H1 (cell line): ENCODE data around the gene TMEM176B. TPM values are rescaled to one million over a fixed set of nuclear protein-coding genes. Genes with fewer than 3 reads are reported as not detected.
A peak's percentile ranks its signal among the peaks of the same experiment; 100 is the strongest.

Source experiments
- CTCF ChIA-PET: fragments of 300-600 bp; sonication (Branson Sonifier 250); formaldehyde crosslinking; loops from one replicate; lab custom pipeline; 2021; ENCODE audit not compliant: partially characterized antibody; lab: Charles Lee
- POLR2A ChIA-PET: fragments of 300-600 bp; sonication (Branson Sonifier 250); formaldehyde crosslinking; loops from one replicate; lab custom pipeline; 2021; ENCODE audit warnings: inconsistent platforms; ENCODE audit not compliant: partially characterized antibody; lab: Charles Lee
- DNase-seq, 2 experiments: peaks; one replicate each; pipeline versions ENCODE4 v3.0.0 to v3.0.0-alpha.2; 2010 to 2022; ENCODE audit warnings: low spot score in 2 of 2, low read depth in 1 of 2, mixed read lengths in 1 of 2
- FAIRE-seq: peaks from 2 replicates; lab custom pipeline; 2011; peaks lifted over from hg19 to GRCh38; lab: Jason Lieb, UNC
- H2AFZ ChIP-seq: 2 replicates; pipeline ENCODE4 v1.8.1; 2012; ENCODE audit warnings: low read length, inconsistent platforms
- H2AK5ac ChIP-seq: 2 replicates; pipeline ENCODE4 v1.6.1; 2013; ENCODE audit warnings: low read depth, low read length
- H2BK120ac ChIP-seq: replicated peaks from 2 replicates; pipeline ENCODE3; 2013; ENCODE audit warnings: low read depth, low read length, inconsistent platforms
- H2BK12ac ChIP-seq: 2 replicates; pipeline ENCODE4 v1.6.1; 2013; ENCODE audit warnings: low read depth, low read length
- H2BK15ac ChIP-seq: 2 replicates; pipeline ENCODE4 v1.6.1; 2013; ENCODE audit warnings: low read length
- H2BK20ac ChIP-seq: 2 replicates; pipeline ENCODE4 v1.6.1; 2013; ENCODE audit warnings: low read length
- H2BK5ac ChIP-seq: 2 replicates; pipeline ENCODE4 v1.6.1; 2013; ENCODE audit warnings: low read depth, low read length
- H3K14ac ChIP-seq: 2 replicates; pipeline ENCODE4 v1.6.1; 2013; ENCODE audit warnings: inconsistent platforms; ENCODE audit not compliant: insufficient read length
- H3K18ac ChIP-seq: 2 replicates; pipeline ENCODE4 v1.6.1; 2013; ENCODE audit warnings: low read length; ENCODE audit errors: extremely low read depth
- H3K23ac ChIP-seq: 2 replicates; pipeline ENCODE4 v1.6.1; 2013; ENCODE audit warnings: inconsistent platforms; ENCODE audit not compliant: insufficient read length
- H3K23me2 ChIP-seq: 2 replicates; pipeline ENCODE4 v1.6.1; 2013; ENCODE audit warnings: low read depth, low read length
- H3K27ac ChIP-seq: 2 replicates; pipeline ENCODE4 v1.6.1; 2011; ENCODE audit warnings: low read depth, low read length, inconsistent platforms
- H3K27me3 ChIP-seq, 4 experiments: replicated peaks in 1 of 4; 1 replicate in 1 of 4; 2 replicates in 3 of 4; pipeline versions ENCODE4 v1.6.1 to v1.8.1; 2011 to 2013; ENCODE audit warnings: low read length in 3 of 4, mild to moderate bottlenecking in 3 of 4, inconsistent platforms in 2 of 4, mixed read lengths in 2 of 4, moderate library complexity in 1 of 4; ENCODE audit not compliant: control insufficient read depth in 3 of 4, insufficient read depth in 3 of 4; ENCODE audit errors: extremely low read depth in 1 of 4
- H3K36me3 ChIP-seq, 4 experiments: 2 replicates each; pipeline versions ENCODE4 v1.6.1 to v1.8.1; 2011 to 2013; ENCODE audit warnings: mild to moderate bottlenecking in 4 of 4, low read length in 3 of 4, moderate library complexity in 2 of 4, control low read depth in 1 of 4, inconsistent platforms in 1 of 4; ENCODE audit not compliant: insufficient read depth in 4 of 4, control insufficient read depth in 2 of 4
- H3K4ac ChIP-seq: replicated peaks from 2 replicates; pipeline ENCODE3; 2013; ENCODE audit warnings: low read length, low read depth, mixed read lengths, inconsistent platforms; ENCODE audit not compliant: insufficient read length
- H3K4me1 ChIP-seq, 4 experiments: replicated peaks in 1 of 4; 1 replicate in 1 of 4; 2 replicates in 3 of 4; pipeline versions ENCODE4 v1.6.1 to v1.8.1; 2011 to 2013; ENCODE audit warnings: low read length in 3 of 4, inconsistent platforms in 2 of 4, mixed read lengths in 1 of 4; ENCODE audit not compliant: insufficient read depth in 4 of 4, control insufficient read depth in 3 of 4
- H3K4me2 ChIP-seq, 2 experiments: 2 replicates each; pipeline versions ENCODE4 v1.6.1 to v1.8.1; 2011 to 2013; ENCODE audit warnings: low read depth in 2 of 2, low read length in 2 of 2, control low read depth in 1 of 2, inconsistent platforms in 1 of 2, mild to moderate bottlenecking in 1 of 2; ENCODE audit not compliant: insufficient read depth in 1 of 2
- H3K4me3 ChIP-seq, 4 experiments: fragments of 200-600, 300-600 bp in 1 of 4; sonication (generic), shearing (Covaris generic), sonication (Bioruptor Twin) in 1 of 4; 2 replicates each; pipeline versions ENCODE4 v1.5.1 to v1.8.1; 2011 to 2016; ENCODE audit warnings: low read length in 4 of 4, low read depth in 3 of 4, control low read depth in 2 of 4, inconsistent platforms in 2 of 4, mild to moderate bottlenecking in 2 of 4, mixed read lengths in 1 of 4, moderate library complexity in 1 of 4; ENCODE audit not compliant: insufficient read depth in 2 of 4; ENCODE audit errors: extremely low read depth in 1 of 4
- H3K56ac ChIP-seq: replicated peaks from 2 replicates; pipeline ENCODE3; 2013; ENCODE audit warnings: low read depth, mild to moderate bottlenecking, mixed read lengths, low read length, inconsistent platforms; ENCODE audit not compliant: insufficient read length
- H3K79me1 ChIP-seq: 2 replicates; pipeline ENCODE4 v1.6.1; 2013; ENCODE audit warnings: low read depth, low read length, control low read depth
- H3K79me2 ChIP-seq, 2 experiments: 2 replicates each; pipeline versions ENCODE4 v1.6.1 to v1.8.1; 2012 to 2013; ENCODE audit warnings: low read length in 2 of 2, mild to moderate bottlenecking in 2 of 2, inconsistent platforms in 1 of 2; ENCODE audit not compliant: insufficient read depth in 2 of 2, control insufficient read depth in 1 of 2
- H3K9ac ChIP-seq, 4 experiments: replicated peaks in 1 of 4; 1 replicate in 1 of 4; 2 replicates in 3 of 4; pipeline versions ENCODE4 v1.6.1 to v1.8.1; 2011 to 2013; ENCODE audit warnings: low read depth in 3 of 4, low read length in 3 of 4, control low read depth in 2 of 4, mild to moderate bottlenecking in 2 of 4, moderate library complexity in 2 of 4, inconsistent platforms in 1 of 4; ENCODE audit errors: extremely low read depth in 1 of 4
- H3K9me3 ChIP-seq, 2 experiments: 2 replicates each; pipeline versions ENCODE4 v1.6.1 to v1.8.1; 2012 to 2013; ENCODE audit warnings: mild to moderate bottlenecking in 2 of 2, moderate library complexity in 2 of 2, control low read depth in 1 of 2, inconsistent platforms in 1 of 2, low read depth in 1 of 2, low read length in 1 of 2, mixed read lengths in 1 of 2; ENCODE audit not compliant: insufficient read depth in 2 of 2
- H4K20me1 ChIP-seq, 2 experiments: replicated peaks in 1 of 2; 2 replicates each; pipeline versions ENCODE3 to v1.8.1; 2011 to 2013; ENCODE audit warnings: inconsistent platforms in 2 of 2, low read length in 2 of 2, mild to moderate bottlenecking in 1 of 2; ENCODE audit not compliant: insufficient read depth in 2 of 2, control insufficient read depth in 1 of 2
- H4K5ac ChIP-seq: 2 replicates; pipeline ENCODE4 v1.6.1; 2013; ENCODE audit warnings: low read length, low read depth, mixed read lengths, inconsistent platforms; ENCODE audit not compliant: insufficient read length
- H4K8ac ChIP-seq: 2 replicates; pipeline ENCODE4 v1.8.0; 2013; ENCODE audit warnings: mild to moderate bottlenecking, moderate library complexity, low read length, inconsistent platforms; ENCODE audit not compliant: insufficient read depth; ENCODE audit errors: extremely low read depth
- H4K91ac ChIP-seq: replicated peaks from 2 replicates; pipeline ENCODE3; 2013; ENCODE audit warnings: low read length, mixed read lengths, inconsistent platforms; ENCODE audit not compliant: insufficient read length
- CREB1 ChIP-seq: IDR thresholded peaks from 2 replicates; pipeline ENCODE4 v1.6.1; 2012; ENCODE audit warnings: inconsistent platforms
- FOSL1 ChIP-seq: IDR thresholded peaks from 2 replicates; pipeline ENCODE4 v1.6.1; 2011; ENCODE audit warnings: mild to moderate bottlenecking, low read depth, low read length, moderate library complexity; ENCODE audit not compliant: insufficient read depth
- HDAC6 ChIP-seq: IDR thresholded peaks from one replicate; pipeline ENCODE4 v1.7.1; 2012; ENCODE audit warnings: low read depth, mild to moderate bottlenecking, inconsistent platforms, low read length, moderate library complexity
- JUND ChIP-seq: IDR thresholded peaks from 2 replicates; pipeline ENCODE4 v1.6.1; 2011; ENCODE audit warnings: mild to moderate bottlenecking, improper control_type of control experiment, low read length
- POLR2AphosphoS5 ChIP-seq: IDR thresholded peaks from 2 replicates; pipeline ENCODE4 v1.6.1; 2011; ENCODE audit warnings: low read depth, low read length
- POU5F1 ChIP-seq: IDR thresholded peaks from 2 replicates; pipeline ENCODE4 v1.6.1; 2011; ENCODE audit warnings: low read depth, mild to moderate bottlenecking, low read length, moderate library complexity
- RNF2 ChIP-seq: fragments of 200-900, 300-1000 bp; sonication (generic); IDR thresholded peaks from 2 replicates; pipeline ENCODE4 v1.7.1; 2016; ENCODE audit warnings: borderline replicate concordance, low read depth, mild to moderate bottlenecking, antibody characterized with exemption, low read length; ENCODE audit not compliant: poor library complexity, severe bottlenecking; ENCODE audit errors: missing control alignments
- TEAD4 ChIP-seq: IDR thresholded peaks from 2 replicates; pipeline ENCODE4 v1.6.1; 2012; ENCODE audit warnings: low read depth, low read length, inconsistent platforms, mixed read lengths
- WGBS, 2 experiments: shearing (Covaris generic) in 1 of 2; methylation state at CpG; one replicate each; pipeline versions ENCODE4 v1.1.6 to v1.1.7; 2013 to 2015; ENCODE audit warnings: low lambda C conversion rate in 2 of 2, mixed read lengths in 2 of 2, inconsistent platforms in 1 of 2, low coverage in 1 of 2, missing lambda C conversion rate in 1 of 2; ENCODE audit not compliant: insufficient replicate concordance in 2 of 2, insufficient coverage in 1 of 2, insufficient read length in 1 of 2; ENCODE audit errors: extremely low coverage in 1 of 2, missing lambda C conversion rate in 1 of 2; 5-methylcytosine and 5-hydroxymethylcytosine counted together
- polyA plus RNA-seq, 7 experiments: library from polyadenylated mRNA; depleted of rRNA in 3 of 7; stranded (reverse) in 5 of 7; unstranded in 2 of 7; fragments of >200 nt in 5 of 7; fragments of 200-250 nt in 2 of 7; gene quantifications; 1 replicate in 5 of 7; 2 replicates in 1 of 7; 4 replicates in 1 of 7; pipeline versions ENCODE4 v1.2.1 to v1.2.3, GENCODE V29; 2011 to 2013; ENCODE audit warnings: missing spikeins in 2 of 7, mixed read lengths in 2 of 7
- total RNA-seq: library from RNA; stranded (reverse); fragmentation: NEBNext Ultra II Directional; extraction: Animal tissue kit (Norgen Biotek cat#: 25700); gene quantifications from 2 replicates; pipeline ENCODE4 v1.2.1, GENCODE V29; 2021
- TF ChIP-seq, protein P1 (sequence below): IDR thresholded peaks from 2 replicates; pipeline ENCODE4 v1.6.1; 2012; ENCODE audit warnings: inconsistent platforms

The TMEM176B gene
- total and polyA plus RNA-seq, 2 of the 8 experiments (the other 6 are each of a cell fraction or from before 2014, with no cell fraction given), result 1.2 to 2.1 TPM

DNA sequence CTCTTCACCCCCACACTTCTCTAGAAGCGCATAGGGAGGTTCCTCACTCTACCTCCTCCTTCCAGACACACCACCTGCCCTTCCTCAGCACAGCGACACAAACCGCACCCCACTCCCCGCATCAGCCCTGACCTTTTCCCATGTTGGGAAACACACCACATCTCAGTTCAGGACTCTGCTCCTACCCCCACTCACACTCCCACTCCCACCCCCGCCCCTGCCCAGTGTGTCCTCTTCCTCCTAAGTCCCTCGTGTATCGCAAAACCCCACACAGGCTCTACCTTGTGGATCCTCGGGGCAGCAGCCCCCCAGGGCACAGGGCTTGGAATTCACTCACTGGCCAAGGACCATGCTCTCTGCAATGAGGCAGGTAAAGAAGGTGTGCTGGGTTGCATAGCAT is 47.9 kb upstream of the TMEM176B start:
- TF ChIP-seq POLR2AphosphoS5 (no peak), CREB1 (no peak), POU5F1 (no peak), JUND (no peak), TEAD4 (no peak), RNF2 (no peak), FOSL1 (no peak), HDAC6 (no peak)
- TF ChIP-seq, protein P1, sequence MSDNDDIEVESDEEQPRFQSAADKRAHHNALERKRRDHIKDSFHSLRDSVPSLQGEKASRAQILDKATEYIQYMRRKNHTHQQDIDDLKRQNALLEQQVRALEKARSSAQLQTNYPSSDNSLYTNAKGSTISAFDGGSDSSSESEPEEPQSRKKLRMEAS, result no peak
- TF ChIP-seq, all 59 proteins: peak for 0
- Histone ChIP-seq H3K27me3 (no peaks in the 10 kb centered on the region), H3K9ac (no peak overlapping the region), H2AK5ac (no peak overlapping the region), H3K56ac (no peak overlapping the region), H3K23me2 (no peaks in the 10 kb centered on the region), H3K23ac (no peak overlapping the region), H3K79me1 (no peaks in the 10 kb centered on the region), H2BK20ac (no peak overlapping the region), H2BK15ac (no peak overlapping the region), H3K14ac (no peak overlapping the region), H2BK5ac (no peak overlapping the region), H4K20me1 (no peaks in the 10 kb centered on the region), H3K27ac (no peak overlapping the region), H3K36me3 (no peaks in the 10 kb centered on the region), H4K8ac (no peak overlapping the region), H3K4me2 (no peak overlapping the region), H3K4me1 (peaks cover 0 to 6% (median 0%) of the 10 kb centered on the region in 4 experiments; a peak in 1 of 7 replicates), H4K5ac (no peak overlapping the region), H2AFZ (no peak overlapping the region), H2BK12ac (no peak overlapping the region), H3K18ac (no peak overlapping the region), H2BK120ac (no peak overlapping the region), H3K4me3 (no peak overlapping the region), H3K79me2 (no peaks in the 10 kb centered on the region), H3K9me3 (no peaks in the 10 kb centered on the region), H3K4ac (no peak overlapping the region), H4K91ac (no peak overlapping the region)
- DNase-seq (peak in 1 of 2 experiments; percentile 28), FAIRE-seq (no peak)
- WGBS, 2 experiments, result 92% methylated on average over 8 of the region's 8 CpGs; no CpG with 5 or more reads in 1 of the 2 experiments
- CTCF ChIA-PET, result no interaction called here
- POLR2A ChIA-PET, result no interaction called here
